Glutamatergic neuron (in vitro differentiated cells): ENCODE results near the gene KXD1. TPM values are rescaled to one million over a fixed set of nuclear protein-coding genes. Genes with fewer than 3 reads are reported as not detected.

Source experiments
- DNase-seq: peaks from one replicate; pipeline ENCODE4 v3.0.0; 2022
- H3K27ac Mint-ChIP-seq: one replicate; pipeline ENCODE4 v1.8.0; 2020; ENCODE audit warnings: mild to moderate bottlenecking, mixed read lengths, inconsistent platforms; ENCODE audit not compliant: unreplicated experiment
- H3K27me3 Mint-ChIP-seq: one replicate; pipeline ENCODE4 v1.8.0; 2020; ENCODE audit warnings: mild to moderate bottlenecking, moderate library complexity, mixed read lengths, inconsistent platforms; ENCODE audit not compliant: unreplicated experiment
- H3K36me3 Mint-ChIP-seq: one replicate; pipeline ENCODE4 v1.8.0; 2020; ENCODE audit warnings: mild to moderate bottlenecking, mixed read lengths, inconsistent platforms; ENCODE audit not compliant: unreplicated experiment
- H3K4me1 Mint-ChIP-seq: one replicate; pipeline ENCODE4 v1.8.0; 2020; ENCODE audit warnings: mild to moderate bottlenecking, low read depth, mixed read lengths, inconsistent platforms; ENCODE audit not compliant: unreplicated experiment
- H3K4me3 Mint-ChIP-seq: one replicate; pipeline ENCODE4 v1.8.0; 2020; ENCODE audit warnings: mild to moderate bottlenecking, mixed read lengths, inconsistent platforms; ENCODE audit not compliant: unreplicated experiment
- H3K9me3 Mint-ChIP-seq: one replicate; pipeline ENCODE4 v1.8.0; 2020; ENCODE audit warnings: mild to moderate bottlenecking, moderate library complexity, mixed read lengths, inconsistent platforms; ENCODE audit not compliant: unreplicated experiment
- total RNA-seq: library from RNA; stranded (reverse); fragmentation: NEBNext Ultra II Directional; extraction: Animal tissue kit (Norgen Biotek cat#: 25700); gene quantifications from one replicate; pipeline ENCODE4 v1.2.1, GENCODE V29; 2021; ENCODE audit not compliant: unreplicated experiment
- TF ChIP-seq, protein P1 (sequence below): fragments of 200-600 bp; sonication (generic); IDR thresholded peaks from one replicate; pipeline ENCODE4 v1.5.0; 2021; ENCODE audit not compliant: partially characterized antibody, unreplicated experiment

KXD1 gene
- total RNA-seq, 1 donor from 2014 or later: 71.3 TPM

DNA sequence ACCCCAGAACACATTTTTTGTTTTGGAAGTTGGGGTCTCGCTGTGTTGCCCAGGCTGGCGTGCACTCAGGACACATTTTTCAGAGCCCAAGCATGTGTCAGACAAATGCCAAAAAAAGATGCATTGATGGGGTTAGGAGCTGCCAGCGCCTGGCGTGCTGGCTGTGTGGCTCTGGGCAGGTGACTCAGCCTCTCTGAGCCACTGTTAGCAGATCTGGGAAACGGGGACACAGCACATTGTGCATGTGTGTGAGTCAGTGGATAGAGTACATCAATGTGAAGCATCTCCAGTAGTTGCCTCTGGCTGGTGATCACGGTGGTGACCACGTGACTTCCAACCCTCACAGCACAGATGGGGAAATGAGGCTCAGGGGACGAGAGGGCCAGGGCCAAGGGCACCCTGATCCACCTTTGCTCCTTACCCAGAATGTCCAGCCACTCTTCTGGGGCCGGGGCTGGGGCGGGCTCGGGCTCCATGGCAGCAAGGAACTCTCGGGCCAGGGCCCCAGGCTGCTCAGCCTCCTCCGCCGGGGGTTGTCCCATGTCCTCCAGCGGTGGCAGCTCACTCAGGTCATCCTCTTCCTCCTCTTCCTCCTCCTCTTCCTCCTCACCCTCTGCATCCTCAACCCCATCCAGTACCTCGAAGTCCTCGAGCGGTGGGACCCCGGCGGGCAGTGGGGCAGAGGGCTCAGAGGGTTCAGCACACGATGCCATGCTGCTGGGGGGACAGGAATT is 16.2 kb upstream of the KXD1 start:
- no peaks in the 10 kb centered on the region for H3K36me3 Mint-ChIP-seq
- peaks cover 3% of the 10 kb centered on the region for H3K9me3 Mint-ChIP-seq
- no peak for DNase-seq
- peak overlapping the region; percentile 25 for H3K4me3 Mint-ChIP-seq
- TF ChIP-seq, protein P1, sequence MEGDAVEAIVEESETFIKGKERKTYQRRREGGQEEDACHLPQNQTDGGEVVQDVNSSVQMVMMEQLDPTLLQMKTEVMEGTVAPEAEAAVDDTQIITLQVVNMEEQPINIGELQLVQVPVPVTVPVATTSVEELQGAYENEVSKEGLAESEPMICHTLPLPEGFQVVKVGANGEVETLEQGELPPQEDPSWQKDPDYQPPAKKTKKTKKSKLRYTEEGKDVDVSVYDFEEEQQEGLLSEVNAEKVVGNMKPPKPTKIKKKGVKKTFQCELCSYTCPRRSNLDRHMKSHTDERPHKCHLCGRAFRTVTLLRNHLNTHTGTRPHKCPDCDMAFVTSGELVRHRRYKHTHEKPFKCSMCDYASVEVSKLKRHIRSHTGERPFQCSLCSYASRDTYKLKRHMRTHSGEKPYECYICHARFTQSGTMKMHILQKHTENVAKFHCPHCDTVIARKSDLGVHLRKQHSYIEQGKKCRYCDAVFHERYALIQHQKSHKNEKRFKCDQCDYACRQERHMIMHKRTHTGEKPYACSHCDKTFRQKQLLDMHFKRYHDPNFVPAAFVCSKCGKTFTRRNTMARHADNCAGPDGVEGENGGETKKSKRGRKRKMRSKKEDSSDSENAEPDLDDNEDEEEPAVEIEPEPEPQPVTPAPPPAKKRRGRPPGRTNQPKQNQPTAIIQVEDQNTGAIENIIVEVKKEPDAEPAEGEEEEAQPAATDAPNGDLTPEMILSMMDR: no peak
- H3K27ac Mint-ChIP-seq: no peak overlapping the region
- H3K27me3 Mint-ChIP-seq: peaks cover 4% of the 10 kb centered on the region
- H3K4me1 Mint-ChIP-seq: no peaks in the 10 kb centered on the region

DNA sequence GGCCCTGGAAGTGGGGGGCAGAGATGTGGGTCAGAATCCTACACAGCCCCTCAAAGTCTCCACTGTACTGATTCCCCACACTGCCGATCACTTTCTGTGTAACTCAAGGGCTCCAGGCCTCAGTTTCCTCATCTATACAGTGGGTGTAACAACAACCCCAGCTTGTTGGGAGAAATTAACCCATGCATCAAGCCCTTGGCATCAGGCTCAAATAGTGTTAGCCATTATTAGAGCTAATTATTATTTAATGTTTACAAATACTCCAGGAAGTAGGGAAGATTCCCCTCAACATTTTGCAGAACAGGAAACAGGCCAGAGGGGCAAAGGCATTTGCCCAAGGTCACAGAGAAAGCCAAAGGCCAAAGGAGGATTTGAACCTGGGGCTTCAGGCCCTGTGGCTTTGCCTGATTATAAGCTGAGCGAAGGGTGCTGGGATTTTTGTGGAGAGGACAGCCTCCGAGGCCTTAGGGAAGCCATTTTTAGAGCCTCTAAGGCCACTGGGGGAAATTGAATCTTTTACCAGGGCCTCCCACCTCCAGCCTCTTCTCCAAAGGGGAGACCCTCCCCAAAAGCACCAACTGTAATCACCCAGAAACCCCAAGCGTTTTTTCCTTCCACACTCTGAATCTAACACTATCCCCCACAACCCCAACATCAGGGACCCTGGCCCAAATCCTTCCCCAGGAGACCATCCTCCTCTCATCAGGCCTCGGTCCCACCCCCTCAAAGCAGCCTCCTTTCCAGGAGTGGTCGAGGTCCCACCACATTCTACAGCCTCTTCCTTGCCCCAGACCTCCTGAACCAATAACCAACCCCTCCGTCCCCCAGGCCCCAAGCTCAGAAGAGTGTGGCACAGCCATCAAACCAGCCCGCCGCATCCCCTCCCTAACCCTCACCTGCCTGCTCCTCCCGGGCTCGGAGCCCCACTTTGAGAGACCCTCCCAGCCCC is 15.4 kb upstream of the KXD1 start:
- Mint-ChIP-seq H3K4me3 (peak overlapping the region; percentile 90), H3K27ac (no peak overlapping the region), H3K9me3 (peaks cover 2% of the 10 kb centered on the region), H3K4me1 (no peaks in the 10 kb centered on the region), H3K27me3 (peaks cover 2% of the 10 kb centered on the region), H3K36me3 (no peaks in the 10 kb centered on the region)
- DNase-seq: peak; percentile 50
- TF ChIP-seq, protein P1: no peak

DNA sequence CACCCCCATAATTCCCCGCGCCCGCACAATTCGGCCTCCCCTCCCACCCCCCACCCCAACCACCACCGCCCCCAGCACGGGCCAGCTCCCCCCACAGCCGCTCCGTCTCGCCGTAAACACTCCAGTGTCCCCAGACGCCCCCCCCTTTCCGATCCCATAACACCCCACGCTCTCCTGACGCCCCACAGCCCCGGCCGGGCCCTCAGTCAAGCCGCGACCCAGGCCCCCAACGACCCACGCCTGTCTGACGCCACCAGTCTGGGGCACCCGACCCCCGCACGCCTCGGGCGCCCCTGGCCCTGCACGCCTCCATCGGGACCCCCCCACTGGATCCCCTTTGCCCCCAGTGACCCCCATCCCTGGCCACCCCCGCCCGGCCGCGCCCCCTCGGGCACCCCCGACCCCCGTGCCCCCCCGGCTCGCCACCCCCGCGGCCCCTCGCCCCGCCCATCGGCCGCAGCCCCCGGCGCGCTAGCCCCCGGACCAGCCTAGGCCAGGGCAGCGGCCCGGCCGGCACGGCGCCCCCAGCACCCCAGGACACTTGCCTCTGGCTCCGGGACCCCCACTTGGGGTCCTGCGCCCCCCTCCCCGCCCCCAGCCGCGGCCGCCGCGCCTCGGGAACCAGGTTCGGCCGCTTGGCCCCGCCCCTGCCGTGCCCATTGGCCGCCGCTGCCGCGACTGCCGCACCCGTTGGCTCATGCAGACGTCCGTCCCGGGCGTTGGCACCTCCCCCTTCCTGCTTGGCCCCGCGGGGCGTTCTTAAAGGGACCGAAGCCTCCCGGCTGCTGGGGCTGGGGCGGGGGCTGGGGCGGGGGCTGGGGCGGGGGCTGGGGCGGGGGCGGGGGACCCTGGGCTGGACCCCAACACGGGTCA is 14.5 kb upstream of the KXD1 start, which contains the start of gene FKBP8:
Gene FKBP8, minus strand, starts transcription at position 633 of the 873 bp plus-strand sequence. CDS start 1,603 bp downstream, outside the sequence.
- Mint-ChIP-seq H3K4me1 (no peaks in the 10 kb centered on the region), H3K36me3 (no peaks in the 10 kb centered on the region), H3K9me3 (peaks cover 2% of the 10 kb centered on the region), H3K27me3 (peaks cover 2% of the 10 kb centered on the region), H3K27ac (peak within 1 kb of the TSS; percentile 85), H3K4me3 (peak within 1 kb of the TSS; percentile 90)
- DNase-seq: peak; percentile 95
- TF ChIP-seq, protein P1: no peak

DNA sequence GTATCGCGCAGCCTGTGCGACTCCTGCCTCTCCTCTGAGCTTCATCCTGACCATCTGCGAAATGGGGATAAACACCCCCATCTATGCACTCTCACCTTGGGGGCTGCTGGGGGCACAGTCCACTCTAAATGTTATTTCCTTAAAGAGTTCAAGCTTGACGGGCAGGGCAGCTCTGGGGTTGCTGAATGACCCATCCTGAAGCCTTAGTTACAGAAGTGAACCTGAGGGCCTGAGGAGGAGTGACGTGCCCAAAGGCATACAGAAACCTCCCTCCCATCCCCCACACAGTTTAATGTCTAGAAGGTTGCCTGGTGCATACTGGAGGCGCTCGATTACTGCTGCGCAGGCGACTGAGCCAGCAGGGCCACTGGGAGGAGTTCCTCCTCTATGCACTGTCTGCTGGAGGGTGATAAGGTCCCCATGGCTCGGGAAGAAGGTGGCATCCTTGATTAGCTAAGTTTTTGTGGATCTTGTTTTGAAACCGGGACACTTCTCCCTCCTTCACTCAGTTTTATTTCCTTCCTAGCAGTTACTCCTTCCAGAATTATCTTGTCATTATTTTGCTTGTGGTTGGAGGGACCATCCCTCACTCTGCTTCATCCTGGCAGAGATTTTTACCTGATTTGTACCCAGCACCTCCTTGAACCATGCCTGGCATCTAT is 13.7 kb upstream of the KXD1 start:
- TF ChIP-seq, protein P1: no peak
- no peak for DNase-seq
- Mint-ChIP-seq H3K4me3 (peak overlapping the region; percentile 79), H3K27ac (peak overlapping the region; percentile 85), H3K36me3 (no peaks in the 10 kb centered on the region), H3K4me1 (no peaks in the 10 kb centered on the region), H3K9me3 (peaks cover 2% of the 10 kb centered on the region), H3K27me3 (peaks cover 6% of the 10 kb centered on the region)
